ENCODE measurements around the gene BPIFB3. TPM values are rescaled to one million over a fixed set of nuclear protein-coding genes. Genes with fewer than 3 reads are reported as not detected.
"Not testable (repeated sequence)": the region's sequence is repeated elsewhere in the genome, so short reads cannot be mapped to it uniquely, and the experiment has no call there.

Gene BPIFB3
- total RNA-seq, 1 donor from 2014 or later = not detected

GRCh38 chr20:33095902-33096584 is 42.3 kb downstream of the BPIFB3 start:
- DNase-seq (ENCODE audit: extremely low spot score in 2 of 2); H3K36me3 ChIP-seq; intact Hi-C loops (cut with DNase I); H3K4me3 ChIP-seq; H3K4me1 ChIP-seq; H3K9me3 ChIP-seq; H3K27ac ChIP-seq; H3K27me3 ChIP-seq: not testable (repeated sequence)
- peak in 1 of 3 experiments; percentile 12 for TF ChIP-seq CTCF (IDR thresholded peaks at IDR 0.05)

GRCh38 chr20:33097001-33097400 is 43.3 kb downstream of the BPIFB3 start:
- no peaks in the 10 kb centered on the region for H3K27me3 ChIP-seq
- TF ChIP-seq CTCF (IDR thresholded peaks at IDR 0.05) (no peak), POLR2AphosphoS5 (IDR thresholded peaks at IDR 0.05; ENCODE audit: insufficient read depth in 1 of 2, low read depth in 1 of 2) (no peak), POLR2A (IDR thresholded peaks at IDR 0.05) (no peak)
- no peaks in the 10 kb centered on the region for H3K4me1 ChIP-seq
- intact Hi-C loops (cut with DNase I) = no loop called here
- no peaks in the 10 kb centered on the region for H3K9me3 ChIP-seq
- H3K4me3 ChIP-seq = no peak overlapping the region
- no peak for DNase-seq (ENCODE audit: extremely low spot score in 2 of 2)
- H3K36me3 ChIP-seq = no peaks in the 10 kb centered on the region
- no peak overlapping the region for H3K27ac ChIP-seq

GRCh38 chr20:33099843-33100538 is 46.3 kb downstream of the BPIFB3 start:
- H3K27ac ChIP-seq = no peak overlapping the region
- H3K9me3 ChIP-seq = no peaks in the 10 kb centered on the region
- no peaks in the 10 kb centered on the region for H3K36me3 ChIP-seq
- no peak overlapping the region for H3K4me3 ChIP-seq
- no peaks in the 10 kb centered on the region for H3K27me3 ChIP-seq
- TF ChIP-seq POLR2A (IDR thresholded peaks at IDR 0.05) = no peak
- DNase-seq (ENCODE audit: extremely low spot score in 2 of 2) = no peak
- intact Hi-C loops (cut with DNase I) = loop anchor here (5.0 kb wide), 1 partner anchor 843 kb away; no protein-coding TSS in a partner anchor
- H3K4me1 ChIP-seq = no peaks in the 10 kb centered on the region

GRCh38 chr20:33103556-33103955 is 49.9 kb downstream of the BPIFB3 start:
- Histone ChIP-seq H3K27me3 (no peaks in the 10 kb centered on the region), H3K4me3 (no peak overlapping the region), H3K9me3 (no peaks in the 10 kb centered on the region), H3K27ac (no peak overlapping the region), H3K36me3 (no peaks in the 10 kb centered on the region), H3K4me1 (no peaks in the 10 kb centered on the region)
- no peak for DNase-seq (ENCODE audit: extremely low spot score in 2 of 2)
- intact Hi-C loops (cut with DNase I) = loop anchor here (5.0 kb wide), 1 partner anchor 846 kb away; no protein-coding TSS in a partner anchor
- TF ChIP-seq CTCF (IDR thresholded peaks at IDR 0.05) (no peak), POLR2A (IDR thresholded peaks at IDR 0.05) (no peak), POLR2AphosphoS5 (IDR thresholded peaks at IDR 0.05; ENCODE audit: insufficient read depth in 1 of 2, low read depth in 1 of 2) (no peak)

- Histone ChIP-seq H3K9me3 (no peaks in the 10 kb centered on the region), H3K27me3 (no peaks in the 10 kb centered on the region), H3K27ac (no peak overlapping the region), H3K4me1 (no peaks in the 10 kb centered on the region), H3K36me3 (no peaks in the 10 kb centered on the region), H3K4me3 (no peak overlapping the region)
- TF ChIP-seq POLR2A (IDR thresholded peaks at IDR 0.05) = no peak
- no peak for TF ChIP-seq CTCF (IDR thresholded peaks at IDR 0.05)
- no peak for TF ChIP-seq POLR2AphosphoS5 (IDR thresholded peaks at IDR 0.05; ENCODE audit: insufficient read depth in 1 of 2, low read depth in 1 of 2)
- intact Hi-C loops (cut with DNase I) = loop anchor here (5.0 kb wide), 1 partner anchor 847 kb away; no protein-coding TSS in a partner anchor
- no peak for DNase-seq (ENCODE audit: extremely low spot score in 2 of 2)
Measured at GRCh38 chr20:33104336-33104735, 50.6 kb downstream of the BPIFB3 start.

Data from vagina (tissue), 2 donors.